ENCODE measurements around the gene PARD3B. TPM values are rescaled to one million over a fixed set of nuclear protein-coding genes. Genes with fewer than 3 reads are reported as not detected.

PARD3B gene
- total and polyA plus RNA-seq, 2 experiments from 2014 or later: 4.3 to 8.5 TPM

DNA sequence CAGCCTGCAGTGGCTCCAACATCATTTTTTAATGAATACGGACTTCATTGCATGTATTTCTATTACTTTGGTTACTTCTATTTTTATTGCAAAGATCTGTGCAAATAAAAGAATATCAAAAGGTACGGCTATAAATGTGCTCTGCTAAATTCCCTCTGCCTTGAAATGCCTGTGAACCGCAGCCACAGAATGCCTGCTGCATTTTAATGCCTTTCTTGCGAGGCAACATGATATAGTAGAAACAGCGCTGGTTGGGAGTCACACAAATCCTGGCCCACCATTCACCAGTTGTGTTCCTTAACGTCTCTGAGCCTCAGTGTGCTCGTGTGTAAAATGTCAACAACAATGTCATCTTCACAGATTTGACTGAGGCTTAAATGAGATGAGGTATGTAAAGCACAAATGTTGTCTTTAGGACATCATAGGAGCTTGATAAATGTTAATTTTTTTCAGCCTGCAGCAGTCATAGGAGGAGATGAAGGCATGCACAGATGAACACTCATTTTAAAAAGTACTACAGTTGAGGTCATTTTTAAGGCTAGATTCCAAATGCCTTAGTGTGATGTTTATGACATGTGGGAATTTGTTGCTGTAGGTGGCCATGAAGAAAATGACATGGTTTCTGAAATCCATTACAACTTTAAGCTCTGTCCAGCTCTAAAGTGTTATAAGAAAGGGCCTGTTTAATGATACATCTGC lies 949.4 kb downstream of the PARD3B start:
- no peak overlapping the region for H3K27ac ChIP-seq
- H3K9me3 ChIP-seq (ENCODE audit: low read depth): no peaks in the 10 kb centered on the region
- H3K4me1 ChIP-seq (ENCODE audit: low read depth): peaks cover 3% of the 10 kb centered on the region
- no peaks in the 10 kb centered on the region for H3K36me3 ChIP-seq
- TF ChIP-seq, protein P1, sequence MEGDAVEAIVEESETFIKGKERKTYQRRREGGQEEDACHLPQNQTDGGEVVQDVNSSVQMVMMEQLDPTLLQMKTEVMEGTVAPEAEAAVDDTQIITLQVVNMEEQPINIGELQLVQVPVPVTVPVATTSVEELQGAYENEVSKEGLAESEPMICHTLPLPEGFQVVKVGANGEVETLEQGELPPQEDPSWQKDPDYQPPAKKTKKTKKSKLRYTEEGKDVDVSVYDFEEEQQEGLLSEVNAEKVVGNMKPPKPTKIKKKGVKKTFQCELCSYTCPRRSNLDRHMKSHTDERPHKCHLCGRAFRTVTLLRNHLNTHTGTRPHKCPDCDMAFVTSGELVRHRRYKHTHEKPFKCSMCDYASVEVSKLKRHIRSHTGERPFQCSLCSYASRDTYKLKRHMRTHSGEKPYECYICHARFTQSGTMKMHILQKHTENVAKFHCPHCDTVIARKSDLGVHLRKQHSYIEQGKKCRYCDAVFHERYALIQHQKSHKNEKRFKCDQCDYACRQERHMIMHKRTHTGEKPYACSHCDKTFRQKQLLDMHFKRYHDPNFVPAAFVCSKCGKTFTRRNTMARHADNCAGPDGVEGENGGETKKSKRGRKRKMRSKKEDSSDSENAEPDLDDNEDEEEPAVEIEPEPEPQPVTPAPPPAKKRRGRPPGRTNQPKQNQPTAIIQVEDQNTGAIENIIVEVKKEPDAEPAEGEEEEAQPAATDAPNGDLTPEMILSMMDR (IDR thresholded peaks at IDR 0.05; ENCODE audit: low read depth, low read length): no peak
- DNase-seq (ENCODE audit: low read depth in 1 of 2, low spot score in 1 of 2): no peak
- no peak overlapping the region for H3K4me3 ChIP-seq
- no peaks in the 10 kb centered on the region for H3K27me3 ChIP-seq

DNA sequence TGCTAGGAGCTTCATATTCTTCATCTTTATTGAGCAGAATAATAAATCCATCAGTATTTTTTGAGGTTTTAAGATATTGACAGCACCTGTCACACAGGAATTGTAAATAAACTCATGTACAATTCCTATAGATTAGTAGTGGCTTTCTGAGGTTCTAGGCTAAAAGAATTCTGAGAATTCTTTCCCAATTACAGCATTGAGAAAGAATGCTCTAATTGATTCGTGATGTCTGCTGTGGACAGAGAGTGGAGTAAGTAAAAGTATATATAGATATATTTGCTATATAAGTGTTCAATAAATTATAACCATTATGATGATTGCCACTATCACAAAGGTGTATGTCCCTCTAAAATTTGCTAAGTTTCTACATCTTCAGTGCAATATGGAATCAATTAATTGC lies 950.5 kb downstream of the PARD3B start:
- TF ChIP-seq, protein P1 (IDR thresholded peaks at IDR 0.05; ENCODE audit: low read depth, low read length): no peak
- DNase-seq (ENCODE audit: low read depth in 1 of 2, low spot score in 1 of 2): no peak
- H3K36me3 ChIP-seq: no peaks in the 10 kb centered on the region
- no peak overlapping the region for H3K4me3 ChIP-seq
- no peaks in the 10 kb centered on the region for H3K27me3 ChIP-seq
- H3K4me1 ChIP-seq (ENCODE audit: low read depth): peaks cover 3% of the 10 kb centered on the region
- no peak overlapping the region for H3K27ac ChIP-seq
- no peaks in the 10 kb centered on the region for H3K9me3 ChIP-seq (ENCODE audit: low read depth)

DNA sequence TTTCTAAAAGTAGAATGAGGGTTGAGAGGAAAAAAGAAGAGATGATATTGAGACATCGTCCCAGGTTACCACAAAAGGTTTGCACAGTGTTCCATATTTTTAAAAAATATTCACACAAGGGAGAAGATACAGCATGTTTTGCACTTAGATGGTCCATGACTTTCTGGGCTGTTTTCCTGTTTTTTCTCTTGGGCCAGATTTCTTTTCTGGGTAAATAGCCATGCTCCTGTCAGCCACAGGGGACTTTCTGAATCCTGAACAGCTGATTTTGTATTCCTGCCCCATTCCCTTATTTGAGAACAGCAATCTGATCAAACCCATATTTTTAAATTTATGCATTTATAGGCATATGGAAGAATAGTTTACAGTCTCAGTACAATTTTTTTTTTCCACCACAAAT lies 951.1 kb downstream of the PARD3B start:
- no peak for DNase-seq (ENCODE audit: low read depth in 1 of 2, low spot score in 1 of 2)
- TF ChIP-seq, protein P1 (IDR thresholded peaks at IDR 0.05; ENCODE audit: low read depth, low read length): no peak
- Histone ChIP-seq H3K36me3 (no peaks in the 10 kb centered on the region), H3K27me3 (no peaks in the 10 kb centered on the region), H3K4me3 (no peak overlapping the region), H3K9me3 (ENCODE audit: low read depth) (no peaks in the 10 kb centered on the region), H3K4me1 (ENCODE audit: low read depth) (peaks cover 3% of the 10 kb centered on the region), H3K27ac (no peak overlapping the region)

DNA sequence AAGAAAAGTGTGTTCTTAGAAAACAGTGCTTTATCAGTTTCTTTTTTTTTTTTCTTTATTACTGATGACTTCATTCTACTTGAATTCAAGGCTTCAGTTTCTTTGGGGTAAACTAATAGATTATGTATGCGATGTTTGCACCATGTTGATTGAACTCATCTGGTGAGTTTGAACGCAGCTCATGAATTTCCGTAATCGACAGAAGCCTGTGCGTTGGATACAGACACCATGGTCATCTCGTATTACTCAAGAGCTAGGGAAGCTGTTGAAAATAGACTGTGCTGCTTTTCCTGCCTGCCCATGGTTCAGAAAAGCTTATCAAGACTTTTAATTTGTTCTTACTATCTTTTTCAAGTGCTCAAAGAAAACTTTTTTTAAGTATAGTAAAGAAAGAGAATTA lies 951.5 kb downstream of the PARD3B start:
- Histone ChIP-seq H3K27me3 (no peaks in the 10 kb centered on the region), H3K27ac (no peak overlapping the region), H3K36me3 (no peaks in the 10 kb centered on the region), H3K4me3 (no peak overlapping the region), H3K4me1 (ENCODE audit: low read depth) (peaks cover 3% of the 10 kb centered on the region), H3K9me3 (ENCODE audit: low read depth) (no peaks in the 10 kb centered on the region)
- DNase-seq (ENCODE audit: low read depth in 1 of 2, low spot score in 1 of 2): peak in 1 of 2 donors; percentile 66
- TF ChIP-seq, protein P1 (IDR thresholded peaks at IDR 0.05; ENCODE audit: low read depth, low read length): no peak

DNA sequence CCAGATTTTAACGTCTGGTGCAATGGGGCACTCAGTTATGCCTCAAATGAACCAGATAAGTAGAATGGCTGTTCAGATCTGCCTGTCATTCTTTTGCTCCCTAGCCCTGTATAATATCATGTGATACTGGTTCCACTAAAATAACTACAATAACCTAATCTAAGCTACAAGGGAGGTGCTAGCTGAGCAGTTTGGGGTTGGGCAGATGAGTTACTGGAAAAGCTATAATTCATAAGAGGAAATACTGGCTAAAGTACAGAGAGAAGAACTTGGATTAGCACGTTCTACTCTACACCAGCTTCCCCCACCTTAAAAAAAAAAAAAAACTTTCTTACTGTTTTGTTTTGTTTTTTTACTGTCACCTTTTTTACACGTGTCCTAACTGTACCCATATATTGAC lies 953.7 kb downstream of the PARD3B start:
- H3K4me1 ChIP-seq (ENCODE audit: low read depth): peaks cover 3% of the 10 kb centered on the region
- no peak overlapping the region for H3K27ac ChIP-seq
- H3K27me3 ChIP-seq: no peaks in the 10 kb centered on the region
- DNase-seq (ENCODE audit: low read depth in 1 of 2, low spot score in 1 of 2): no peak
- H3K36me3 ChIP-seq: no peaks in the 10 kb centered on the region
- H3K9me3 ChIP-seq (ENCODE audit: low read depth): no peaks in the 10 kb centered on the region
- H3K4me3 ChIP-seq: no peak overlapping the region
- TF ChIP-seq, protein P1 (IDR thresholded peaks at IDR 0.05; ENCODE audit: low read depth, low read length): no peak
